Left forelimb (tissue), 1 donor: Measurements from ENCODE around the gene WDR5.

Experiments
- DNase-seq: peaks from one replicate; pipeline ENCODE4 v3.0.0-alpha.2; 2018; ENCODE audit warnings: low spot score

WDR5 gene

DNA sequence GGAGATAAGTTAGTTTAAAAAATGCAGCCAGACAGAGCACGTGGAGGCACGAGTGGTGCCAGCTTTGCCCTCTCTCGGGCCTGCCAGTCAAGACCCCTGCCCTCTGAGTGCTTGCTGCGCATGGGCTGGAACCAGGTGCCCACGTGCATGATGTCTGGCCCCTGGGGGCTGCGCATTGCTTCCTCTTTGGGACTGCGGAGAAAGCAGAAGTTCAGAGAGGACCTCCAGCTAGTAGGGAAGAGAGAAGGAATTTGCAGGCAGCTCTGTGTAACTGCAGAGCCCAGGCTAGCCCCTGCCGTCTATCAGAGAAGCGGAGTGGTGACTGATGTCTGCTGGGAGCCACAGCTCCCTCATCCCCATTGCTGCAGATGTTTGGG, 38.2 kb downstream of the WDR5 start:
- DNase-seq, result no peak

DNA sequence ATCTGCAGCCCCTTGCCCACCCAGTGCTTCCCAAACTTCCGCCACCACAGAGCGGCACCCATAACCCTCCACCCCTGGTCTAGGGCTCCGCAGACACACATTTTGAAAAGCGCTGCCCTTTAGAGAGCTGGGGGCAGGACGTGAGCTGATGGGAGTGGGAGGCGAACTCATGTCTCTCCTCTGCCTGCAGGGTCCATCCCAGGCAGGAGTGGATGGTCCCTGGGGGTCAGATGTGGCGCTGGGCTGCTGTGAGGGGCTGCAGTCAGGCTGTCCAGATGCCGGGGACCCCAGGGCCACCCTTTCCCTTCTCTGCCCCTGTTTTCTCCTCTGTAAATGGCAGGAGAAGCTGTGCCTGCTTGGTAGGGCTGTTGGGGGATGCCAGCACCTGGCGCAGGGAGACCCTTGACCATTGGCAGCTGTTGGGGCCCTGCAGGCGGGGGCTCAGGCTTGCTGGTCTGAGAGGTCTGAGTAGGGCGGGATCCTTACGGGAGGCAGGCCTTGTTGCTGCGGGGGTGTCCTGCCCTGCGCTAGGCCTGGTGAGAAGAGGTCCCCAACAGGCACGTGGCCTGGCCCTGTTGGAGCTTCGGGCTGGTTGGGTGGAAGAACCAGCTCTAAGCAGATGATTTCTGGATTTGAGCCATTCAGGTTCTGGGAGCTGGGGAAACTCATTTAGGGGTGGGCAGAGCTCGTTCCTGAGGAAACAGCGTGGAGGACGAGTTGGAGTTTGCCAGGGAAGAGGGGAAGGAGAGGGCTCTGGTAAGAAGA, 38.8 kb downstream of the WDR5 start:
- DNase-seq, result no peak

DNA sequence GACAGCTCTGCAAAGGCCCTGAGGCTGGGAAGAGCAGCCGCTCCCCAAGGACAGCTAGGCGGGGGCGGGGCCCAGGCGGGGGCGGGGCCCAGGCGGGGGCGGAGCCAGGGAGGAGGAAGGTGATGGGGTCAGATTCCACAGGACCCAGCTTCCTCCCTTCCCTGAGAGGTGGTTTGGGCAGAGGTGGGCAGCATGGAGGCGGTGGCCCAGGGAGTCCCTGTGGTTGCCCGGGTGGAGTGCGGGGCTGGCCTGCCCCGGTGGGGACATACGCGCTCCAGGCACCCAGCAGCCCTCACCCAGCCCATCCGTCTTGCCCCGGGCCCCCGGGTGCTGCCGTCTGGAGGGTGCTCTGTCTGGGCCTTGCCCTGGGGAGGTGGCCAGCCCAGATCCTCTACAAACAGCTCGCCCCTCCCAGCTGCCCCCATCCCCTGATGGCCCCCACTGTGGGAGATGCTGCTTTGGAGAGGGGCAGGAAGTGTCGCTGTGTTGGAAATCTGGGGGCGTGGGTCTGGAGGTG, 39.5 kb downstream of the WDR5 start:
- DNase-seq, result no peak

DNA sequence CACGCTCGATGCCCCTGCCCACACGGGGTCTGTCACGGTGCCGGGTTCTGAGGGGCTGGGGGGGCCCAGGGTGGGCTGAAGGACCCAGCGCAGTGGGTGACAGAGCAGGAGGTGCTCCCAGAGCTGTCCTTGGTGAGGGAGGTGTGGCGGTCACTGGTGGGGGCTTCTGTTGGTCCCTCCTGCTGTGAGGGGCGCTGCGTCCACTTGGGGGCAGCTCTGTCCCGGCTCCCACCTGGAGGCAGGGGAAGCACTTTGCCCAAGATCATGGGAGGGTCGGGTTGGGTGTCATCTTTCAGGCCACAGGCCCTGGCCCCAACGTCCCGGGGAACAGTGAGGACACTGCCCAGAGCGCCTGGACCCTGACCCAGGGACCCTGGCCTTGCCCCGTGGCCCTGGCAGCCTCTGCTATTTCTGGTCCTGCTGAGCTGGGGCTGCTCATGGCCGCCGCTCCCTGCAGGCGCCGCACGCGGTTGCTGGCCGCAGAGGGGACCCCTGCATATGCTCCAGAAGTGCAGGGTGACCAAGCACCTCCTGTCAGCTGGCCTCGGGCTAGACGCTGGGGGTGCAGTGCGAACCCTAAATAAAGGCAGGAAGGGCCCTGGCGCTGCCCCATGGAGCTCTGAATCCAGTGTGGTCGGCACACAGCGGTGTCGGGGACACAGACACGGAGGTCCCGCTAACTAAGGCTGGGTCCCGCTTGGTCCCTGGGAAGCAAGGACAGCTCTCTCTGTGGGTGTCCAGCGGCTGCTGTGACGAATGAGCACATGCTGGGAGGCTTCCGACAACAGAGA, 40.1 kb downstream of the WDR5 start:
- DNase-seq, result no peak

DNA sequence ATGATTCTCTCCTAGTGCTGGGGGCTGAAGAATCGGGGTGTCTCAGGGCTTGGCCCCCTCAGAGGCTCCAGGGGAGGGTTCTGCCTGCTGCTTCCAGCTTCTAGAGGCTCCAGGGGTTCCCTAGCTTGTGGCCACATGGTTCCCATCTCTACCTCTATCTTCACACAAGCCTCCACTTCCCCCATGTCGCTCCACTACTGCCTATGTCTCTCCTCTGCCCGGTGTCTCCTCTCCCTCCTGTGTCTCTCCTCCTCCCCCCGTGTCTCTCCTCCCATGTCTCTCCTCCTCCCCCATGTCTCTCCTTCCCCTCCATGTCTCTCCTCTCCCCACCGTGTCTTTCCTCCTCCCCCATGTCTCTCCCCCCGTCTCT, 40.7 kb downstream of the WDR5 start:
- no peak for DNase-seq

DNA sequence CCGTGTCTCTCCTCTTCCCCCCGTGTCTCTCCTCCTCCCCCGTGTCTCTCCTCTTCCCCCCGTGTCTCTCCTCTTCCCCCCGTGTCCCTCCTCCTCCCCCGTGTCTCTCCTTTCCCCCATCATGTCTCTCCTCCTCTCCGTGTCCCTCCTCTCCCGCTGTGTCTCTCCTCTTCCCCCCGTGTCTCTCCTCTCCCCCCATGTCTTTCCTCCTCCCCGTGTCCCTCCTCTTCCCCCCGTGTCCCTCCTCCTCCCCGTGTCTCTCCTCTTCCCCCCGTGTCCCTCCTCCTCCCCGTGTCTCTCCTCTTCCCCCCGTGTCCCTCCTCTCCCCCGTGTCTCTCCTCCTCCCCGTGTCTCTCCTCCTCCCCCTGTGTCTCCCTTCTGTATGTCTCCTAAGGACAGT, 41.3 kb downstream of the WDR5 start:
- DNase-seq, result no peak

DNA sequence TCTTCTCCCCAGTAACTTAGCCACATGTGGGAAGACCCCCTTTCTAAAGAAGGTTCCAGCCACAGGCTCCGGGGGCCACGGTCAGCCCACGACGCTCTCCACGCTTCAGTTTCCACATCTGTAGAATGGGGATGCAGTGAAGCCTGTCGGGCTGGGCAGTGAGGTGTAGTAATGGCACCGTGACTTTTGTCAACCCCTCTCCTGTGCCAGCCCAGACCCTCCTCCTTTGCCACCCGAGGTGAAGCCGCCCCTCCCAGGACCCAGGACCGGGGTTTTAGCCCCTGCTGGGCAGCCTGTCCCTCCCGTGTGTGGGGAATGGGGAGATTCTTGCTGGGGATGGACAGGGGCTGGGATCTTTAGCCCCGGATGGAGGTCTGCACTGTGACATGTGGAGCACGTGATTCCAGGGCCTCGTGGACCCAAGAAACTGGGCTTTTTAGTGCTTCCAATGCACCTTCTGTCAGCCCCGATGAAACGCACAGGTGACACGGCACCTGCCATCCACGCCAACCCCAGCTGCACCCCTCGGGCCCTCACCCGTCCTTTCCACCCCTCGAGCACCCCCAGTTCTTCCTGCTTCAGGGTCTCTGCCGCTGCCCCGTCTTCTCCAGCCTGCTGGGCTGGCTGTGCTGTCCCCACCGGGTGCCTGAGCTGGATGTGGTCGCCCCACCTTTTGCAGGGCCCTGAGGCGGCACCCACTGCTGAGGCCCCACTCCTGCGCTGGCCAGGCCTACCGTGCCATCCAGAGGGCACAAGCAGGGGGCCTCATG, 41.9 kb downstream of the WDR5 start:
- DNase-seq, result no peak

DNA sequence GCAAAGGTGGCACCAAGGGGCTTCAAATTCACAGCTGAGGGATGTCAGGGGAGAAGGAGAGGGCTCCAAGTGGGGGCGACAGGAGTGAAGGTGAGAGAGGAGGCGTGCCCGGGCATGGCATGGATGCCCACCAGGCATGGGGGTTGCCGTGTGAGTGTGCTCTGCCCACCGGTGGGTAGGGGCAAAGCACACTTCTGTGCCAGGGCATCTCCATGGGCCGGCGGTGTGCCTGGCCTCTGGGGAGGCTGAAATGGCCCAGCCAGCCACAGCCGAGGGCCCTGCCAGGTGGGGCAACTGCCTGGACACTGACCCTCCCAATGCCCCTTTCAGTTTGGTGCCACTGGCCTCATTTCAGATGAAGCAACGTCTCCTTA, 42.5 kb downstream of the WDR5 start:
- DNase-seq, result no peak

DNA sequence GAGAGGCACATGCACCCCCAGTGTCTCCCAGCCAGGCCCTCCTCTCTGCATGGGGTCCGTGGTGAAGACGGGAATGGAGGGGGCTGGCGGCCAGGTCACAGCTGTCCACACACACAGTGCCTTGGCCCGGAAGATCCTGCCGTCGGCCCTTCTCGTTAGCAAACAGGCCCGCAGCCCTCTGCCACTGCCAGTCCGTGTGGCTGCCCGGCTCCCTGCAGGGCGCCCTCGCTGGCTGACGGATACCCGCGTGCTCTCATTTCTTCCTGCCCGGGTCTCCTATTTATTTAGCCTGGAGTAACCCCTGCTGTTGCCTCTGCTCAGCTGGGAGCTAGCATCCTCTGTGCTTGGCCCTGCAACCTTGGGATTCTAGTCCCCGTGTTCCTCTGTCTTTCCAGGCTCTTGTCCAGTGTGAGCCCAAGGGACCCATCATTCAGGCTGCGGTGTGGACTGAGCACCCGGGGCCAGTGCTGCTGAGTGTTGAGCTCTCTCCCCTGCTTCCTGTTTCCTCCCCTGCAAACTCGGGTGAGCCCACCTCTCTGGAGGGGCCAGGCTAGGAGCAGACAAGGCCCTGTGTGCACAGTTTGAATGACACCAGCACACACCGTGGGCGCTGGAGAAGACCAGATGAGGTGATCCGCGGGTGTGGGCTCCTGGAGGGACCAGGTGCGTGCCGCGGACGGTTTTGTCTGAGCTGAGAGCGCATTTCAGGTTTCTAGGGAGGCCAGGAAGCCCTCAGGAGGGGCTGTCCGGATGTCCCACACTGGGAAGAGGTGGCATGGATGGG, 43.1 kb downstream of the WDR5 start:
- DNase-seq, result peak; percentile 69

DNA sequence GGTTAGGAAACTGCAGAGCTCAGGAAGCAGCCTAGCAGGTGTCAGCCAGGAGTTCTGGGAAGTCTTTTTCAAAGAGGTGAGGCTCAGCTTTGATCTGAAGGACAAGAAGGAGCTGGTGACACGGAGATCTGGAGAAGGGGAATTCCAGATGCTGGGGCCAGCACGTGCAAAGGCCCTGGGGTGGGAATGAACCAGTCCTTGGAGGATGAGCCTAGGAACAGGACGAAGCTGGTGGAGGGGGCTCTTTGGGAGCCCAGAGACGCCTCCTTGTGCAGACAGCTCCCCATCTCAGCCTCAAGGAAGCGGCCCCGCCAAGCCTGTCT, 43.7 kb downstream of the WDR5 start:
- DNase-seq, result no peak

DNA sequence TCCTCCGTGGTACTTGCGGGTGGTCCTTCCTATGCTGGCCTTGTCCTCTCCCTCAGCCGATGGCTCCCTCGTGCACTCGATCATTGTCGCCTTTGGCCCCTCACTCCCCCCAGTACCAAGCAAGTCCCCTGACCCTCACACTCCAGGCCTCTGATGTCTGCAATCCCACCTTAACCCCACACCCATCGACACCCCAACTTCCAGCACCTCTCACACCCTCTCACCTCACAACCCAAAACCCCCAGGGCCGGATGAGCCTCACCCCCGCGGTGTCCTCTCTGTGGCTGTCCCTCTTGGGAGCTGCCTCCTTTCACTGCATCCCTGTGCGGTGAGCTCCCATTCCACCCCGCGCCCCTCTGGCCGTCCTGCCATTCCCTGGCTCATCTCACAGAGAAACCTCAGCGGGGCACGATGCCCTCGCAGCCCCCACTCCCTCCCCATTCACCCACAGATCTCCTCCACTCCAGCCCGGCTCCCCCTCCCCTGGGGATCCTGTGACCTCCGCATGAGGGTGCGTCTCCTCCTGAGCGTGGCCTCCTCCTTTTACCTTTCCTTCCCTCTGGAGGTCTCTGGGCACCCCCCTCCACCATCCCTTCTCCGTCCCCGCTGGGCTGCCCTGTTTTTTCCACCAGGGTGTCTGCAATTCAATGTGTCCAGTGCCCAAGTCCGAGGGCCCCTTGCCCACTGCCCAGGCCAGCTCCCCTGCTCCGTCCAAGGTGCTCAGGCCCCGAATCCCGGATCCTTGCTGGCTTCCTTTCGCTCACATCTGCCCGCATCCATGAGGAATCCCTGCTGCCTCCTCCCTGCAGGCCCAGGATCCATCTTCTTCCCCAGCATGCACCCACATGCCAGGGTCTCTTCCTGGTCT, 44.3 kb downstream of the WDR5 start:
- peak; percentile 44 for DNase-seq

DNA sequence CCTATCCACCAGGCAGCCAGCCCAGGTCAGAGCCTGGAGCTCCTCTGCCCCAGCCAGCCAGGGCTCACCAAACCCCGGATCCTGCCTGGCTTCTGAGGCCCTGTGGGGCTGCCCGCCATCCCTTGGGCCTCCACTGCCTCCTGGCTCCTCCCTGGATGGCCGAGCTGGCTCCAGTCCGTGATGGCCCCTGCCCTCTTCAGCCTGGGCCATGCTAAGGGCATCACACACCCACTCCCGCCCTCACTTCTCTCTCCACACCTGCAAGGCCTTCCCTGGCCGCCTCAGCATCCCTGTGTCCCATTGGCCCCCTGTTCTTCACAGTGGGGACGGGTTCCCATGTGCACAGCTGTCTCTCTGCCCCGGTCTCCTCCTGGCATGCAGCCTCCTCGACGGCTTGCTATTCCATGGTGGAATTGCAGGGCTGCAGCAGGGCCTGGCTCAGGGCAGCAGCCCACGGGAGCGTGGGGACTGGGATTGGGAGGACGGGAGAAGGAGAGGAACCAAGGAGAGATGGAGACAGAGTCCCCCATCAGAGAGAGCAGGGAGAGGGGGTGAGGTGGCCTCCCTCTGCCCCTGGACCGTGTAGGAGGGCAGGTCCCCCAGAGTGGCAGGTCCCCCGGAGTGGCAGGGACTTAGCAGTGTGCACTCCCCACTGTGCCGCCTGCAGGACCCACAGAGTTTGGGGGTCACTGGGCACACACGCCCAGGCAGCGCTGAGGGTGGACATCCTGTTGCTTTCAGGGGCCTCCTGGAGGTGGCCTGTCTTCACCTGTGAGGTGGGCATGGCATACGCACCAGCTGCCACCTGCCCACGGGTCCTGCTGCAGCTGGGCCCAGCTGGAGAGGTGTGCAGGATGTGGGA, 45.1 kb downstream of the WDR5 start:
- peak; percentile 56 for DNase-seq

DNA sequence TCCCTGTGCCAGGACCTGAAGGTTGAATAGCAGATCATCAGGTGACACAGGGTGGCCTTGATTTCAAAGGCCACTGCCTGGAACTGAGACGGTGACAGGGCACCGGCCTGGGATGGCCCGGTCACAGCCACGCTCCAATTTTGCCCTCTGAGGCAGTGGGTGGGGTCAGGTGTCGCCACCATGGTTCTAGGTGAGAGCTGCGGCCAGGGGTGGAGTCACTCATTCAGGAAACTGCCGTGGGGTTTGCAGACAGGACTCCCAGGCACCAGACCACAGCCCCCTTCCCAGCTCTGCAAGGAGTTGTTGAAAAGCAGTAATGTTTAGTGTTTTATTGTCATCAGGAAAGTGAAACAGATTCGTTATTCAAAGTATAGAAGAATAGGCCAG, 45.8 kb downstream of the WDR5 start:
- DNase-seq, result peak; percentile 50

DNA sequence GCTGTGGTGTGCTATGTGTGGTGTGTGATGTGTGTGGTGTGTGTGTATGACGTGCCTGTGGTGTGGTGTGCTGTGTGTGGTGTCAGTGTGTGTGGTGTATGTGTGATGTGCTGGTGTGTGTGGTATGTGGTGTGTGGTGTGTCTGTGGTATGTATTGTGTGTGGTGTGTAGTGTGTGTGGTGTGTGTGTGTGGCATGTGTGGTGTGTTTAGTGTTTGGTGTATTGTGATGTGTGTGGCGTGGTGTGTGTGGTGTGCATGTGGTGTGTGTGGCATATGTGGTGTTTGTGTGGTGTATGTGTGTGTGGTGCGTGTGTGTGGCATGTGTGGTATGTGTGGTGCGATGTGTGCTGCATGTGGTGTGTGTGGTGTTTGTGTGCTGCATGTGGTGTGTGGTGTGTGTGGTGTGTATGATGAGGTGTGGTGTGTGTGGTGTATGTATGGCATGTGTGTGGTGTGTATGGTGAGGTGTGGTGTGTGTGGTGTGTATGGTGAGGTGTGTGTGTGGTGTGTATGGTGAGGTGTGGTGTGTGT, 46.7 kb downstream of the WDR5 start:
- peak; percentile 67 for DNase-seq

DNA sequence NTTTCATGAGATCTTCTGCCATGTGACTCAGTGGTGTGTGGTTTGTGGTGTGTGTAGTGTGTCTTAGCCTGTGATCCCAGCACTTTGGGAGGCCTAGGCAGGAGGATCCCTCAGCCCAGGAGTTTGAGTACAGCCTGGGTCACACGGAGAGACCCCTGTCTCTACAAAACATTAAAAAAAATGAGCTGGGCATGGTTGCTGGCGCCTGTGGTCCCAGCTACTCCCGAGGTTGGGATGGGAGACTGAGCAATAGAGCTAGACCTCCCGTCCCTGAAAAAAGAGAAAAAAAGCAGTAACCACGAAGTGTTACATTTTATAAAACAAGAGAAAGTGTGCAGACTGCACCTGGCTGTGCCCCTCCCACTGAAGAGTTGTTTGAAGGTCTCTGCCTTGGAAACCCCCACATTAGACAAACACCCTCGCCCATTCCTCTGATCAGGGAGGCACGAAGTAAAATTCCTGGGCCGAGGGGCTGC, 49.7 kb downstream of the WDR5 start:
- peak; percentile 26 for DNase-seq

DNA sequence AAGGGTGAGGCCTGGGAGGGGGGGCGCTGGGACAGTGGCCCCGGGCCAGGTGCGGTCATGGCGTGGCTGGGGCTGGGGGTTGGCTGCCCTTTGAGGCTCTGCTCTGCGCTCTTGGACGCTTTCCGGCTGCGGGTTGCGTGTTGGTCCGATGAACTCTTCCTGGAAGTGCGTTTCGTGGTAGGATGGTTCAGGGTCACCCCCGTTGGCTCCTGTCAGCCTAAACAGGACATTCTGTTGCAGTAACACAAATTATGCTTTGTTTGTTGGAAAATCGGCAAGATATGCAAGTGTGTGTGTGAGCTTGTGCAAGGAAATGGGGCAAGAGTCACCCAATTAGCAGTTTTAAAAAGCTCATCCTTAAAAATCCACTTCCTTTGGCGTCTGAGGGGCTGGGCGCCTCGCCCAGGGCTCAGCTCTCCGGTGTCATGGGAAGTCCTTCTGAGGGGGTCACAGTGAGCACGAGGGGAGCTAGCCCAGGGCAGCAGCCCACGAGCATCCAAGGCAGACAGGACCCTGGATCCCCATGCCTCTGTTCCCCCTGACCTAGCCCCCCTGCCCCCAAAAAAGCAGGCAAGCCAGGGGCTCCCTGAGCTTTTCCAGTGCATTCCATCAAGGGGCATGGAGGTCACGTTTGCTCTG, 50.7 kb downstream of the WDR5 start:
- DNase-seq, result peak; percentile 61

DNA sequence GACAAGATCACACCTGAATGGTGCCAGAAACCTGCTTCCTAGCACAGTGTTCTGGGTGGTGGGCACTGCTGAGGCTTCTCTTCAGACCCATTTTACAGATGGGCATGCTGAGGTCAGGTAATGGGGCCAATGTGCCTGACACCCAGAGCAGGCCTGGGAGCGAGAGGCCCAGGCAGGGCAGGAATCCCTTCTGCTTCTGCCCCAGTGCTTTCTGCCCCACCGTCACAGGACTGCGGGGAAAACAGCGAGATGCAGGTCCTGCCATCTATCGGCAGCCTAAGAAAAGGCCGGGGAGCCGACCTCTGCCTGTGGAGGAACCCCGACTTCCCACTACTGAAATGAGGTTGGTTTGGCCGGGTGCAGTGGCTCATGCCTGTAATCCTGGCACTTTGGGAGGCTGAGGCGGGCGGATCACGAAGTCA, 51.2 kb downstream of the WDR5 start:
- no peak for DNase-seq

DNA sequence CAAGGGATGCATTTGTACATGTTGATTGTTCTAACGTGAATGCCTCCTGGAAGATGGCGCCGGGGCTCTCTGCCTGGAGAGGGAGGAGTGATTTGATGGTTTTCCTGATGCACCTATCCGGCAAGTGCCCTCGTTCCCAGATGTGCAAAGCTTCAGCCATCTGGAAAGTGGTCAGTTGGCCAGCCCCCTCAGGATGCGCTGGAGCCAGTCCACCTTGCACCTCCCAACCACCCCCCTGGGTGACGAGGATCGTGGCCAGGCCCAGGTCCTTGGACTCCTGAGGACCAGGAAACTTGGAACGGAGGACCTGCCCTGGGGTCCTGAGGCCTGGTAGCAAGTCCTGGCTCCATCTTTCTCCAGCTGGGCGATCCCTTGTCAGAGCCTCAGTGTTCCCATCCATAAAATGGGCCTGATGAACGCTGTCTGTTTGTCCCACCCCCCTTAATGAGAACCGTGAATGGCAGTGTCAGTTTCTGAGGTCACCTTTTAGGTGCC, 52.1 kb downstream of the WDR5 start:
- DNase-seq, result peak; percentile 64
